ENCODE measurements around the gene PHF23.

PHF23 gene

GRCh38 chr17:7203391-7203790 is 35.9 kb downstream of the PHF23 start:
- DNase-seq, result no peak

GRCh38 chr17:7196651-7197401 is 42.4 kb downstream of the PHF23 start:
- no peak for DNase-seq

GRCh38 chr17:7195971-7196370 is 43.3 kb downstream of the PHF23 start:
- DNase-seq, result no peak

- DNase-seq, result no peak
Measured at GRCh38 chr17:7192271-7192937, 46.9 kb downstream of the PHF23 start.

GRCh38 chr17:7191571-7192270 is 47.5 kb downstream of the PHF23 start:
- no peak for DNase-seq

- no peak for DNase-seq
Measured at GRCh38 chr17:7191069-7191468, 48.2 kb downstream of the PHF23 start.

- no peak for DNase-seq
Measured at GRCh38 chr17:7190276-7190917, 48.9 kb downstream of the PHF23 start.

GRCh38 chr17:7186241-7186640 is 53.0 kb downstream of the PHF23 start:
- no peak for DNase-seq

All from hippocampal formation (tissue), 2 donors.